ENCODE results near the gene MED31. TPM values are rescaled to one million over a fixed set of nuclear protein-coding genes. Genes with fewer than 3 reads are reported as not detected.

Gene MED31
- total RNA-seq, 1 donor from 2014 or later = 21.0 TPM

DNA sequence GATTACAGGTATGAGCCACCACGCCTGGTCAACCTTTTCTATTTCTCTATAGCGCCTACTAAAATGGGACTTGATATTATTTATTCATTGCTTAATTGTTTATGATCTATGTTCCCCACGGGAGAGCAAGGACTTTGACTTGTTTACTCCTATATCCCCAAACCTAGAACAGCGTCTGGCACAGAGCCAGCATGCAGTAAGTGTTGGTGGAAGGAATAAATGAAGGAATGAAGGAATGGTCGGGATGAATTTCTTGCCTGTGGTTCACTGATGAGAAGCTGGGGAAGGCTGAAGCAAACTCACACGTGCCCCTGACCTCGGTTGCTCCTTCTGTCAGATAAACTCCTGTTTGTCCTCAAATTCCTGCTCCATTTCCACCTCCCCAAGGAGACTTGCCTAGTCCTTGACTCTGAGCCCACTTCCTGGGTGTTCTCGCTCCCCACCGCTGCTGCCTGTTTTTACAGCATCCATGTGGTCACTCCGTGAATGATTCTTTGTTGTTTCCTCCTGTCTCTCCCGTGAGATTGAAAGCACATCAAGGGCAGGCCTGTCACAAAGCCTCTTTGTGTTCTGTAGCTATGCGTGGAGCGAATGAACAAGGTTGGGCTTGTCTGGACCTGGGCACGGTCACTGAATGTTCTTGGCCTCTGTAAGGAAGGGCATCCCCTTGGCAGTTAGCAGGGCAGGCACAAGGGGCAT, 17.5 kb upstream of the MED31 start:
- FAIRE-seq = no peak
- Histone ChIP-seq H3K36me3 (ENCODE audit: insufficient read depth, low read length) (no peaks in the 10 kb centered on the region), H3K4me1 (ENCODE audit: insufficient read depth, low read length) (no peaks in the 10 kb centered on the region), H3K9ac (ENCODE audit: low read length) (no peak overlapping the region), H2AFZ (ENCODE audit: low read depth, low read length) (no peak overlapping the region), H3K27me3 (ENCODE audit: insufficient read depth, low read length) (peaks cover 17% of the 10 kb centered on the region), H4K20me1 (ENCODE audit: insufficient read depth, low read length) (no peaks in the 10 kb centered on the region), H3K27ac (ENCODE audit: low read depth, low read length) (no peak overlapping the region), H3K79me2 (ENCODE audit: insufficient read depth, low read length) (no peaks in the 10 kb centered on the region), H3K9me3 (ENCODE audit: insufficient read depth, low read depth, low read length) (no peaks in the 10 kb centered on the region), H3K4me3 (ENCODE audit: insufficient read depth, low read depth, low read length) (no peak overlapping the region), H3K4me2 (ENCODE audit: low read length) (no peak overlapping the region)
- H3K4me1 Mint-ChIP-seq (ENCODE audit: low read depth, unreplicated experiment) = no peaks in the 10 kb centered on the region
- H3K9me3 Mint-ChIP-seq (ENCODE audit: unreplicated experiment) = no peaks in the 10 kb centered on the region
- H3K36me3 Mint-ChIP-seq (ENCODE audit: low read depth, unreplicated experiment) = peaks cover 2% of the 10 kb centered on the region
- DNase-seq (ENCODE audit: low read depth) = no peak
- H3K27me3 Mint-ChIP-seq (ENCODE audit: low read depth, unreplicated experiment) = peaks cover 29% of the 10 kb centered on the region
- no peak for TF ChIP-seq EZH2 (IDR thresholded peaks at IDR 0.05; ENCODE audit: insufficient read depth, low read length)
- TF ChIP-seq, protein P1, sequence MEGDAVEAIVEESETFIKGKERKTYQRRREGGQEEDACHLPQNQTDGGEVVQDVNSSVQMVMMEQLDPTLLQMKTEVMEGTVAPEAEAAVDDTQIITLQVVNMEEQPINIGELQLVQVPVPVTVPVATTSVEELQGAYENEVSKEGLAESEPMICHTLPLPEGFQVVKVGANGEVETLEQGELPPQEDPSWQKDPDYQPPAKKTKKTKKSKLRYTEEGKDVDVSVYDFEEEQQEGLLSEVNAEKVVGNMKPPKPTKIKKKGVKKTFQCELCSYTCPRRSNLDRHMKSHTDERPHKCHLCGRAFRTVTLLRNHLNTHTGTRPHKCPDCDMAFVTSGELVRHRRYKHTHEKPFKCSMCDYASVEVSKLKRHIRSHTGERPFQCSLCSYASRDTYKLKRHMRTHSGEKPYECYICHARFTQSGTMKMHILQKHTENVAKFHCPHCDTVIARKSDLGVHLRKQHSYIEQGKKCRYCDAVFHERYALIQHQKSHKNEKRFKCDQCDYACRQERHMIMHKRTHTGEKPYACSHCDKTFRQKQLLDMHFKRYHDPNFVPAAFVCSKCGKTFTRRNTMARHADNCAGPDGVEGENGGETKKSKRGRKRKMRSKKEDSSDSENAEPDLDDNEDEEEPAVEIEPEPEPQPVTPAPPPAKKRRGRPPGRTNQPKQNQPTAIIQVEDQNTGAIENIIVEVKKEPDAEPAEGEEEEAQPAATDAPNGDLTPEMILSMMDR (IDR thresholded peaks at IDR 0.05; ENCODE audit: insufficient read depth, low read depth, low read length) = no peak
- H3K4me3 Mint-ChIP-seq (ENCODE audit: unreplicated experiment) = no peak overlapping the region
- H3K27ac Mint-ChIP-seq (ENCODE audit: unreplicated experiment) = no peak overlapping the region

DNA sequence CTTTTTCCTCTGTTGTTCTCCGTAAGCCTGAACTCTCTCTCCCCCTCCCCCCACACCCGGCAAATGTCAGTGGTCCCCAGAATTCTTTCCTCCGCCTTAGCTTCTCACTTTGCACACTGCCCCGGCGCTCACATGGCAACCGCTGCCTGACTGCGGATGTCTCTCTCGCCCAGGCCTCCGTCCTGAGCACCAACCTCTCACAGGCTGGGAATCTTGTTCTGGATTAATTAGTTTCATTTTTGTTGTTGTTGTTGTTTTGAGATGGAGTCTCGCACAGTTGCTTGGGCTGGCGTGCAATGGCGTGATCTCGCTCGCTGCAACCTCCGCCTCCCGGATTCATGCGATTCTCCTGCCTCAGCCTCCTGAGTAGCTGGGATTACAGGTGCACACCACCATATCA, 16.8 kb upstream of the MED31 start:
- H3K27me3 ChIP-seq (ENCODE audit: insufficient read depth, low read length) = peaks cover 17% of the 10 kb centered on the region

More for the DNA sequence above, 16.8 kb upstream of the MED31 start:
- H4K20me1 ChIP-seq (ENCODE audit: insufficient read depth, low read length) = no peaks in the 10 kb centered on the region
- H3K4me3 Mint-ChIP-seq (ENCODE audit: unreplicated experiment) = no peak overlapping the region
- FAIRE-seq (no peak), DNase-seq (ENCODE audit: low read depth) (no peak)
- no peaks in the 10 kb centered on the region for H3K36me3 ChIP-seq (ENCODE audit: insufficient read depth, low read length)
- no peak overlapping the region for H3K27ac ChIP-seq (ENCODE audit: low read depth, low read length)
- no peaks in the 10 kb centered on the region for H3K36me3 Mint-ChIP-seq (ENCODE audit: low read depth, unreplicated experiment)
- H3K4me1 ChIP-seq (ENCODE audit: insufficient read depth, low read length) = no peaks in the 10 kb centered on the region
- H2AFZ ChIP-seq (ENCODE audit: low read depth, low read length) = no peak overlapping the region
- TF ChIP-seq, protein P1 (IDR thresholded peaks at IDR 0.05; ENCODE audit: insufficient read depth, low read depth, low read length) = no peak
- no peak for TF ChIP-seq EZH2 (IDR thresholded peaks at IDR 0.05; ENCODE audit: insufficient read depth, low read length)
- H3K79me2 ChIP-seq (ENCODE audit: insufficient read depth, low read length) = no peaks in the 10 kb centered on the region
- H3K9ac ChIP-seq (ENCODE audit: low read length) = no peak overlapping the region
- H3K4me1 Mint-ChIP-seq (ENCODE audit: low read depth, unreplicated experiment) = no peaks in the 10 kb centered on the region
- no peak overlapping the region for H3K4me2 ChIP-seq (ENCODE audit: low read length)
- H3K9me3 Mint-ChIP-seq (ENCODE audit: unreplicated experiment) = no peaks in the 10 kb centered on the region
- no peaks in the 10 kb centered on the region for H3K9me3 ChIP-seq (ENCODE audit: insufficient read depth, low read depth, low read length)
- no peak overlapping the region for H3K27ac Mint-ChIP-seq (ENCODE audit: unreplicated experiment)
- peaks cover 27% of the 10 kb centered on the region for H3K27me3 Mint-ChIP-seq (ENCODE audit: low read depth, unreplicated experiment)
- H3K4me3 ChIP-seq (ENCODE audit: insufficient read depth, low read depth, low read length) = no peak overlapping the region

Data from astrocyte (in vitro differentiated cells and primary cell).